Prostate gland (tissue), 2 donors: ENCODE measurements around the gene GFPT2. TPM values are rescaled to one million over a fixed set of nuclear protein-coding genes. Genes with fewer than 3 reads are reported as not detected.
A peak's percentile ranks its signal among the peaks of the same experiment; 100 is the strongest.

Experiments used
- DNase-seq: peaks from one replicate; pipeline ENCODE4 v3.0.0-alpha.2; 2019; ENCODE audit warnings: low spot score
- H3K27ac ChIP-seq, 2 donors: fragments of 200-600 bp; sonication (generic); 2 replicates each; pipeline ENCODE4 v1.5.1; 2017 to 2019
- H3K27me3 ChIP-seq: fragments of 200-600 bp; sonication (generic); replicated peaks from 2 replicates; pipeline ENCODE4 v1.5.1; 2019; ENCODE audit not compliant: insufficient read depth
- H3K36me3 ChIP-seq, 2 donors: fragments of 200-600 bp; sonication (generic); 1 replicate in 1 of 2; 2 replicates in 1 of 2; pipeline versions ENCODE4 v1.5.1 to v1.8.1; 2017 to 2019
- H3K4me1 ChIP-seq: fragments of 200-600 bp; sonication (generic); replicated peaks from 2 replicates; pipeline ENCODE4 v1.5.1; 2019
- H3K4me3 ChIP-seq, 2 donors: fragments of 200-600 bp; sonication (generic); 2 replicates each; pipeline ENCODE4 v1.5.1; 2017 to 2019
- H3K9me3 ChIP-seq: fragments of 200-600 bp; sonication (generic); 2 replicates; pipeline ENCODE4 v1.5.1; 2017
- CTCF ChIP-seq, 4 experiments: fragments of 200-600 bp in 2 of 4; fragments of 450-650 bp in 2 of 4; sonication (generic) in 2 of 4; IDR thresholded peaks; 1 replicate in 3 of 4; 2 replicates in 1 of 4; pipeline ENCODE4 v1.5.1; 2016 to 2019; ENCODE audit warnings: antibody characterized with exemption in 4 of 4, mild to moderate bottlenecking in 2 of 4, moderate library complexity in 2 of 4
- POLR2A ChIP-seq: fragments of 450-650 bp; IDR thresholded peaks from one replicate; pipeline ENCODE4 v1.6.1; 2016; ENCODE audit warnings: antibody characterized with exemption, mild to moderate bottlenecking
- POLR2AphosphoS5 ChIP-seq: sonication (generic); formaldehyde crosslinking; IDR thresholded peaks from one replicate; pipeline ENCODE4 v1.6.1; 2017; ENCODE audit warnings: antibody characterized with exemption
- WGBS: methylation state at CpG from one replicate; pipeline ENCODE4 v1.1.5; 2018; 5-methylcytosine and 5-hydroxymethylcytosine counted together
- intact Hi-C: fragments of 100-400 bp; cut with DNase I; formaldehyde crosslinking; loops from one replicate; pipeline ENCODE4 v1.14.2; 2022
- total RNA-seq, 2 donors: library from RNA; depleted of rRNA; stranded (reverse); fragments of >200 nt; gene quantifications; one replicate each; pipeline ENCODE4 v1.1.0, GENCODE V29; 2016

The GFPT2 gene
- 10 to 100 TPM in 1 of 2 donors, 1 to 10 TPM in 1; 3.2 to 14.0 TPM for total RNA-seq

GRCh38 chr5:180353048-180353979, at the start of gene GFPT2:
GFPT2 (minus strand) TSS chr5:180353336; CDS start chr5:180353217, 119 bp downstream.
- 1% methylated on average over 48 of the region's 106 CpGs for WGBS
- peak within 1 kb of the TSS; percentile 42 to 54 for H3K4me3 ChIP-seq
- peak; percentile 64 for DNase-seq
- H3K36me3 ChIP-seq = no peaks in the 10 kb centered on the region
- peak within 1 kb of the TSS; percentile 52 to 64 for H3K27ac ChIP-seq
- intact Hi-C loops = loop anchor here (2.0 kb wide), 1 partner anchor 59 kb away; no protein-coding TSS in a partner anchor
- TF ChIP-seq POLR2AphosphoS5 (no peak), POLR2A (no peak), CTCF (IDR thresholded peaks at IDR 0.05) (no peak)
- no peaks in the 10 kb centered on the region for H3K9me3 ChIP-seq
- H3K4me1 ChIP-seq = no peaks in the 10 kb centered on the region
- H3K27me3 ChIP-seq = no peaks in the 10 kb centered on the region

GRCh38 chr5:180402716-180403115, 49.6 kb upstream of the GFPT2 start:
- H3K4me1 ChIP-seq = no peaks in the 10 kb centered on the region
- intact Hi-C loops = no loop called here
- DNase-seq = no peak
- H3K27me3 ChIP-seq = no peaks in the 10 kb centered on the region
- 95% methylated on average over 13 of the region's 13 CpGs for WGBS
- H3K4me3 ChIP-seq = no peak overlapping the region
- H3K9me3 ChIP-seq = no peaks in the 10 kb centered on the region
- H3K27ac ChIP-seq = no peak overlapping the region
- H3K36me3 ChIP-seq = no peaks in the 10 kb centered on the region
- TF ChIP-seq POLR2A (no peak), CTCF (IDR thresholded peaks at IDR 0.05) (no peak), POLR2AphosphoS5 (no peak)

GRCh38 chr5:180401229-180401907, 48.2 kb upstream of the GFPT2 start:
- Histone ChIP-seq H3K4me1 (no peaks in the 10 kb centered on the region), H3K27ac (no peak overlapping the region), H3K27me3 (no peaks in the 10 kb centered on the region), H3K36me3 (no peaks in the 10 kb centered on the region), H3K9me3 (no peaks in the 10 kb centered on the region), H3K4me3 (no peak overlapping the region)
- intact Hi-C loops = no loop called here
- WGBS = 93% methylated on average over 11 of the region's 11 CpGs
- TF ChIP-seq POLR2A = no peak
- TF ChIP-seq CTCF (IDR thresholded peaks at IDR 0.05) = no peak
- no peak for TF ChIP-seq POLR2AphosphoS5
- no peak for DNase-seq

GRCh38 chr5:180400416-180400815, 47.3 kb upstream of the GFPT2 start:
- Histone ChIP-seq H3K4me3 (no peak overlapping the region), H3K4me1 (no peaks in the 10 kb centered on the region), H3K36me3 (no peaks in the 10 kb centered on the region), H3K27me3 (no peaks in the 10 kb centered on the region), H3K27ac (no peak overlapping the region), H3K9me3 (no peaks in the 10 kb centered on the region)
- TF ChIP-seq POLR2A (no peak), CTCF (IDR thresholded peaks at IDR 0.05) (no peak), POLR2AphosphoS5 (no peak)
- no peak for DNase-seq
- WGBS = 69% methylated on average over 9 of the region's 9 CpGs
- intact Hi-C loops = no loop called here
